GM13977 (cell line): ENCODE results near the gene METTL17.

Experiments
- DNase-seq: peaks from one replicate; pipeline ENCODE4 v3.0.0; 2012; ENCODE audit warnings: low spot score
- CTCF ChIP-seq: IDR thresholded peaks from 2 replicates; pipeline ENCODE4 v1.5.1; 2012; ENCODE audit warnings: mild to moderate bottlenecking, control low read depth; ENCODE audit not compliant: insufficient read depth; ENCODE audit errors: extremely low read depth, missing control alignments
- in situ Hi-C: fragments of 300-500 bp; cut with MboI; formaldehyde crosslinking; loops from one replicate; pipeline ENCODE4 v1.12.0; 2022; ENCODE audit warnings: low sequenced_read_pairs, low pct_unique_long_range_greater_than_20kb, mixed read lengths, inconsistent platforms; ENCODE audit not compliant: unreplicated experiment

The METTL17 gene

DNA sequence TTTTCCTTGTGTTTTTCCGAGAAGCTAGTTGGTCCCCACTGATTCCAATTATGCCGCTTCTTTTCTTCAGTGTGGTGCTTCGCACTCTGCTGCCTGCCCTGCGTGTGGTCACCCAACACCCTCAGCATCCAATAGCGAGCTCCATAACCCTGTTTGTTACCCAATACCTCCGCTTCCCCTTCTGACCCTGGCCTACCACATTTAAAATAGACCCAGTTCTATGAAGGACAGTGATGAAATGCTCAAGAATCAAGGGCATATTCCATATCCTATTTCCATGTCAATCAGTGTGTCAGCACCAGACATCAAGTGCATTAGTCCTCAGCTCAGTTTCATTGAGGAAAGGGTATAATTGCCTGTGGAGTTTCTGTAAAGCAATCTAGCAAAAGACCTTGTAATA lies 25.5 kb downstream of the METTL17 start:
- DNase-seq = no peak
- in situ Hi-C loops = no loop called here

DNA sequence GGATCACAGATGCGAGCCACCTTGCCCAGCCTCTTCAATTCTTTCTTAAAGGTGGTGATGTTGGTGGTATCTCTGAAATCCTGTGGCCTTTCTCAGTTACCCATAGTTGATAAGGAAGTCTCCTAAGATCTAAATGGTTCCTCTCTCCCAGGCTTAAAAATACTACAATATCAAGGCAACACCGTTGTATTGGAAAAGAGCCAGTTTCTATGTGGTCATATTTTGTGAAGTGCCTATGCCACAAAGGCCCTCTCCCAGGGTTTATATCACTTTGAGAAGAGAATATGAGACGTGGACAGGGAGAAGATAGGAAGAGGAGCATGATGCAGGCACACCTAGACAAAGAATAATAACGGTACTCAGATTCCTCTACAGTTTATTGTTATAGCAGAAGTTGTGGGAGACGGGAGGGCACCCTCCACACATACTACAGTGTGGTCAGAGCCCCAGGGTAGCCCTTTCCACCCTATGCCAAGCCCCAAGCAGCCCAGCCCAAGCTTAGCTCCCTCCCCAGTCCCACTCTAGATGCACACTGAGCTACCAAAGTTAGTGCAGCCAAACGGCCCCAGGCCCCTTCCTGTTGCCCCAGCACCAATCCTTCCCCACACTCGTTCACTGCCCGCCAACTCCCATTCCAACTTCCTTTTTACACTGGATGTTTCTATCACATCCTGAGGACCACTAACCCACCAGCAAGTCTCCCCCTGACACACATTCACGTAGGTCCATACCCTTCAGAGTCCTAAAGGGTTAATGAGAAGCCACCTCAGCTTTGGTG lies 26.8 kb downstream of the METTL17 start:
- no peak for DNase-seq
- no peak for TF ChIP-seq CTCF
- in situ Hi-C loops = no loop called here

More for the DNA sequence above, 25.5 kb downstream of the METTL17 start:
- TF ChIP-seq CTCF = no peak

DNA sequence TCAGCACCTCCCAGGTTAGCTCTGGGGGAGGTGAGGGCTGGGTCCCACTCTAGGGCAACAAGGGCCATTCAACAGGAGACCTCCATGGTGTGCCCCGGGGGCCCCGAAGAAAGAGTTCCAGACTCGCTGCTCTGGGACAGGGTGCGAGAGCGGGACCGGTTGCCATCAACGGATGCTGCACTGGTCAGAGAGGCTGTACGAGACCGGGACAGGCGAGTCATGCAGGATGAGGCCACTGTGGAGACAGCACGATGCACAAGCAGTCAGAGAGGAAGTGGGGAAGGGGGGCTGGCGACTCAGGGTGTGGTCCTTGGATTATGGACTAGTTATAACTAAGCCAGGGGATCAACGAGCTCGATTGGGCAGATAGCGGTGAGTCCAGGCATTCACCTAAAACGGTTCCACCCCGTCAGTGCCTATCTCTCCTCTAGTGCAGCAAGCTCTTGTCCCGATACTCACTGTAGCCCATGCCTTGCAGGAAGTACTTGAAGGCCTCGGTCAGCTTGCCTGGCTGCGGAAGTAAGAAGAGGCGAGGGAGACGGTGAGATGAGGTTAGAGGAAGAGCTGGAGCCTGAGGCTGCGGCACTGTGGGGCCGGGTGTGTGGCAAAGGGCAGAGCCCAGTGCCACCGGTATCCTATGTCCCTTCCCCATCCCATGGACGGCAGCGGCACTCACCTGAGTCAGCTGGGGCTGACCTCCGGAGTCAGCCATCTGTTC lies 27.9 kb downstream of the METTL17 start:
- in situ Hi-C loops = no loop called here
- no peak for TF ChIP-seq CTCF
- no peak for DNase-seq

DNA sequence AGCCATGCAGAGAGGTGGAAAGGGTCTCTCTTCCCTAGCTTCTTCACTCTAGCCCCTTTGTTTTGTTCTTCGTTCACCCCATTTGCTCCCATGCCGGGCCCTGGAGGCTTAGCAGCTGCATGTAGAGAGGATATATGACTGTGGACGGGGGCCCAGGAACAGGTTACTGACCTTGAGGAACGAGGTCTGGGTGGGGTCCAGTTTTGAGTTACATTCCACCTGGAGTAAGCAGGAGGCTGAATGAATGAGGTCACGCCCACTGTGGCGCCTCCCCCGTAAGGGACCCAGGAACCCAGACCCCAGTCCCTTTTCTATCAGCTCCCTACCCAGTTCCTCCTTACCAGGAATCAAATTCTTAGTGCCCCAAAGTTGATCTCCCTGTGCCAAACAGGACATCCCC lies 28.5 kb downstream of the METTL17 start:
- DNase-seq = no peak
- in situ Hi-C loops = no loop called here
- TF ChIP-seq CTCF = no peak

DNA sequence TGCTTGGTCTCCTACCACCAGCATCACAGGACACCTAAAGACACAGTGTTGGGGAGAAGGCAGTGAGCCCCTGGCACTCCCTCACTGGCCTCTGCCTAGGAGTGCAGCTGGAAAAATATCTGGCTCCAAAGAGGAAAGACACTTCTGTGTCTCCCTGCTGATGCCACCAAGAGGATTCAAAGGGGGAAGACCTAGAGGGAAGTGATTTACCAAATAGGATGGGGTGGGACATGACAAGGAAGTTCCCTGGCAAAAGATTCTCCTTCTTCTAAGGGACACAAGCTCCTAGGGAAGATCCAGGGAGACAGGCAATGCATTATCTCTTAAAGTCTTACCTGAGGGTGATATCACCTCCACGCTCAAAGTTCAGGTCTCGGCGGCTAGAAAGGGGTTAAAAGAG lies 29.0 kb downstream of the METTL17 start:
- DNase-seq = no peak
- in situ Hi-C loops = no loop called here
- no peak for TF ChIP-seq CTCF

GRCh38 chr14:21019366-21019765 lies 29.6 kb downstream of the METTL17 start:
- TF ChIP-seq CTCF = no peak
- no peak for DNase-seq
- in situ Hi-C loops = no loop called here
